Activated effector memory CD4-positive, alpha-beta T cell treated with Interleukin-2 at 50 U/mL for 16 hours (primary cell): Measurements from ENCODE around the gene DEFB128.

Experiments
- DNase-seq: peaks from one replicate; pipeline ENCODE4 v3.0.0-alpha.2; 2020

Gene DEFB128

GRCh38 chr20:145877-146276 lies 43.6 kb downstream of the DEFB128 start:
- DNase-seq: no peak

- no peak for DNase-seq
Measured at GRCh38 chr20:142290-142689, 47.2 kb downstream of the DEFB128 start, which contains the start of gene DEFB126. Gene DEFB126 (plus strand): TSS chr20:142590. CDS start chr20:142629, 39 bp downstream.
